ENCODE measurements around the gene RPP30.
A peak's percentile ranks its signal among the peaks of the same experiment; 100 is the strongest.
"Not testable (repeated sequence)": the region's sequence is repeated elsewhere in the genome, so short reads cannot be mapped to it uniquely, and the experiment has no call there.

RPP30 gene

DNA sequence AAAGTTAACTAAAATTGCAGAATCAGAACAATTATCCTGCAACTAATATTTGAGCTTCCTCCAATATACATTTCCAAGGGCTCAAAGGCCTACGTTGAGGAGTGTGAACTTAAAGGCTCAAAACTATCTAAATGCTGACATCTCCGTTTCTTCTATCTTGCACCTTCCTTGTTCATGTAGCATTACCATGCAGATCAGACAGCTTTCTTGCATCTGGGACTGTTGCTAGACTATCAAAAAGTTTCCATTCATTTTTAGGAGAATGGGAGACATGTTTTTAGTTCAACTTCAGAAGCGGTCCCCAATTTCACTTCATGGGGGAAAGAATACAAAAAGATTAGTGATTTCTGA is 46.2 kb downstream of the RPP30 start:
- DNase-seq = no peak

DNA sequence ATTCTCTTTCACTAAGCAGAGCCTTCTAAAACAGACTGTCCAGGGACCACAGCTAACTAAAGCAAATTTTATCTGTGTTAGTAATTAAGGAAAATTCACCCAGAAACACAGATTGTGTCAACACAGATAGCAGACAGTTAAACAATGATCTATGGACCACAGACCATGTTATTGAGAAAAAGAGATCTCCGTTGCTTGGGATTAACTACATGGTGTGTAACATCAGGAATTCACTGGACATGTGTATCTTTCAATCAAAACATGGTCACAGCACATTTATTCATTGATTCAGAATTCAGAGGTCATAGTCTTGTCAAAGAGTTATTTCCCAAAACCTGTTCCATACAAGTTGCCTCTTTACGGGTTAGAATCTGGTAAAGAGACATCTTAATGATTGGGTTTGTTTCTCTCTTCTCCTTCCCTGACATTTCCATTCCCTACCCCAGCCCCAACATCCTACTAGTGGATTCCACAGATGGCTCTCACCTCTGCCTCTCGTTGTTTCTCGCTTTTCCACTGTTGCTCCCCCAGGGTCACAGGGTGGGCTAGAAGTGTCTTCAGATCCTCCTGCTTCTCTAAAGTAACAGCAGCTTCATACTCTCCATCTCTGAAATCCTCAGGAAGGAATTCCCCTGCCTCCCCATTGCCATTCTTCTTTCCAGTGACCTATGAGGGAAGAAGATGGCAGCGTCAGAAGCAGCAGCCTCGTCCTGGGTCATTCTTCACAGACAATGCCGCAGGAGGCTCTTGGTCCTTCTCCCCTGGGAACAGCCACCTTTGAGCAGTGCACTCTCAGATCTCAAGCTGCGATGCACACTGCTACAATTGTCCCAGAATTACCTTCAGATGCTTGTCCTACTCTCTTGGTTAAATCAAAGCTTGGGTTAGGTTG is 48.2 kb downstream of the RPP30 start:
- no peak for DNase-seq

DNA sequence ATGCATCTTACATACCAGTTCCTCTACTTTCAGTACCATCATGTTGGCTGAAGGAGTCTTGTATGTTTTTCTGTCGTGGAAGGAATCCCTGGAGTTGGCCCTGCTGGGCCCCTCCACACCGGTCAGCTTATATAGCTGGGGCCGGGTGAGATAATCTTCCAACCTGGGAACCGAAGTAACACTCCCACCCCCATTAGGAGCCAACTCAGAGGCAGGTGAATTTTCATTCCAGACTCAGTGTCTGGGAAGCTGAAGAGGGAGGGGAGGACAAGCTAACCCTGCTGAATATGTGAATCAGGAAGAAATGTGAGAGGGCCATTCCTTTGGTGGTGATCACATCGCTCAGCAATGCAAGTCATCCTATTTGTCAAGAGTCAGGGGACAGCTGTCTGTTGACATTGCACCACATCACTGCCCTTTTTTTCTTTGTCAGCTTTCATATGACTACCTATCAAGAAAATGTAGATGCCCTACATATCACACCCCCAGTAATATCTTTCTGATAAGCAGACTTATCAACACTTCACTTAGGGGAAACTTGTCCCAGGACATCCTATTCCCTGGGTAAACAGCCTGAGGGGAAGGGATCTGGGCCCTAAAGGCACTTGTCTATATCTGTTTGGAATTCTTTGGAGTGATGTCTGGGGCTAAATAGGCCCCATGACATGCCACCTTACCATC is 49.4 kb downstream of the RPP30 start, which contains the start of gene ANKRD1:
ANKRD1 (minus strand) TSS at position 102 of the 681 bp plus-strand sequence; CDS start at position 42, 60 bp downstream.
- DNase-seq = peak; percentile 64

DNA sequence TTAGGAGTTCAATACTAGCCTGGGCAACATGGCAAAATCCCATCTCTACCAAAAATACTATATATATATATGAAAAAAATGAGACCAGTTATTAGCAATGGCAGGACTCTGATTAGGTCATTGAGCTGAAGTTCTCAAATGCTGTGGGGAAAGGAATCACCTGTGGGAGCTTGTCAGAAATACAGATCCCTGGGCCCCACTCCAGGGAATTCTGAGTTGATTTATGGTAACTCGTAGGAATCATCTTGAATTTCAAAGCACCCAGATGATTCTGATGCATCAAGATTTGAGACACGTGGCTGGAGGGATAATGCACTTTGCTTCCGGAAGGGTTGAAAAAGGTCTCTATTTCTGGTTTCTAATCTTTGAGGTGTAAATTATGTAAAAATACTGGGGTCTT is 50.1 kb downstream of the RPP30 start:
- DNase-seq = no peak

DNA sequence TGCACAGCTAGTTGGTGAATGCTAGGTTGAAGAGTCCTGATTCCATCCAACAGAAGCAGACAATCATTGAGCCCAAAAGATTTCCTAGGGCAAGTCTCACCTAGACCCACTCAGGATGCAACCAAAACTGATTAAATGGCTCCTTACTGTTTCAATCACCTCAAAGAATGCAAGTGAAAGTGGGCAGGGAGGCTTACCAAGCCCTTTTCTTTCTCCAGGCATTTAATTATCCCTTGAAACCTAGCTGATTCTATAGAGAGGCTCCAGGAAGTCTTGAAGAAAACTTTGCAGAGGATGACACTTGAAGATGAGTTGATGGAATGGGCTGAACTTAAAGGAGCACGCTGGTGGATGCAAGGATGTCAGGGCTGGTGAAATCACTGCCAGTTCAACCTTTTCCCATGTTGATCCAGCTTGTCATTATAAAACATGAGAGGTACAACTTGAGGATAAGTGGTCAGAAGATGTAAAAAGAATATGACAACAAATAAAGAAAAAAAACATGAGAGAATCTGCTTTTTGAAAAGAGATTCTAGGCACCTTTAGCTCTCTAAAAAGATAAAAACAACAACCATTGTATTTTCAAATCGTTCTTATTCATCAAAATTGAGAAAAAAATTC is 51.4 kb downstream of the RPP30 start:
- DNase-seq = no peak

DNA sequence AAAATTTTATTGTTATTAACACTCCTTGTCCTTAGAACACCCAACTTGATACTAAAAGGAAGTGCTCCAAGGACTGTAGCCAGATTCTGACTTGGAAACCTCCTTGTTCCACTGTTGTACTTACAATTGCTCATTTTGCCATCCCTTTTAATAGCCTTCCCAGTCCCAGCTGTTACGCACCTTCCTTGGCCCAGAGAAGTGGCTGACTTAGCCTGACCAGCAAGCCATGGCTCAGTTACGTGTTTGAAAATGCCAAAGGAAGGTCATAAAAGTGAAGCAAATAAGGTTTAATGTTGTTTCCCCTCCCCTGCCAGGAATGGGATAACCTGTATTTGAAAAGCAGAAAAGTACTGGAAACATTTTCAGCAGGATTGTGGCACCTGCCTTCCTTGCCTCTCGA is 52.8 kb downstream of the RPP30 start:
- DNase-seq = no peak

DNA sequence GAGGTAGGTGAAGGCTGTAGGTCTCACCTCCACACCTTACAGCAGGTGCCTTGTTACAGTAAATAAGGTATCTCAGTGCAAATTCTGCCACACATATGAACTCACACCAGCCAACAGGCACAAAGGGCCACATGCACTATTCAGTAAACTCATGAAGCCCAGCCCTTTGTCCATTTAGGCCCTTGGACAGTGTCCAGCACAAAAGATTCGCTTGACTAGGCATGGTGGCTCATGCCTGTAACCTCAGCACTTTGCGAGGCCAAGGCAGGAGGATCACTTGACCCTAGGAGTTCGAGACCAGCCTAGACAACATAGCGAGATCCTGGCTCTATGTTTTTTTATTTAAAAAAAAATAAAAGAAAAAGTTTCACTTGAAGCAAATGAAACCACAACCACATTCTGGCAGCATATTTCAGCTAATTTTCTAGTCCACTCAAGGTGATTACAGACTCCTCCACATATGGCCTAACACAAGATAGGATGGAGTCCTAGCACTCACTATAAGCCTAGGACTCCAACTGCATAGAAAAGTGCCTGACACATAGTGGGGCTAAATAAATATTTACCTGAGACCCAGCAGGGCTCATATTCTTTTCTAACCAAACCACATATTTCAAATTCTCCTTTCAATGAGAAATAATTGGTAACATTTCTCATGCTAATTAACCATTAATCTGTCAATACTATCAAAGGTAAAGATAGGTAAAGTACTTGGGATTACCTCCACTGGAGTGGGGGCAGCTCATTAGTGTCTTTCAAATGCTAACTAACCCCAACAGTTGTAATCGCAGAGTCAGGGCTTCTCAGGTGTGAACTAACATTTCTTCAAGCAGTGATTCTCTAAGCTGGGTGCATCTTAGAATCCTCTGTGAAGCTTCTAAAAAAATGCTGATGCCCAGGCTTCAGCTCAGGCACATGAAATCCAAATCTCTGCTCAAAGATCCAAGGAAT is 53.6 kb downstream of the RPP30 start:
- no peak for DNase-seq

DNA sequence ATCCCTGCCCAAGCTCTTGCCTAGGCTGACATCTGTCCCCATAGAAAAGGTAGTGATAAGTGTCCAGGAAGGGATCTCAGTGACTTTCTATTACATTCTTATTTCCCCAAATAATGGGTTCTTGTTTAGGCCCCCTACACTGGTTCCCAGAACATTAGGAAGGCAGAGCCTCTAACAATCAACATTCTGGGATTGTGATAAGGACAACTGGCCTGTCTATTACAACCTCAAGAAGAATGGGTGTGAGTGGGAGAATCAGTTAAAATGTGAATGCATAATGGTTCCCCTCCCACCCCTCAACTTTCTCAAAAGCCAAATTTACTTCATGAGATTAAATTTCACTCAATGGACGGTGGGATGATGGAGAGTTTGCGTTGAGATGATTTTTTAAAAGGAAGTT is 55.5 kb downstream of the RPP30 start:
- no peak for DNase-seq

DNA sequence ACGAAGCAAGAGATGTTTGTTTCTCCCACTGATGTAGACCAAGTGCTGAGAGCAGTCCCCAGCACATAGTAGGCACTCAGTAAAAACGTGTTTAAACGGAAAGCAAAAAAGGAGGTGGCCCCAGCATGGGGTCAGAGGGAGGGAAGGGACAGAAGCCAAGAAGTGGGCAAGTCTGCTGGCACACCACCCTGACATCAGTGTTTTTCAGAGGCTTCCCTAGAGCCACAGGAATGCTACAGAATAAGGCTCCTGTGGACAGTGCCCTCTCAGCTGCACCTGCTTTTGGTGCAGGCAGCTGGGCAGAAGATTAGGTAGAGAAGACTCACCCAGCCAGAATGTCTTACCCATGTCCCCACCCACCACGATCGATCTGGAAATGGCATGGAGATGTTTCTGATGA is 57.4 kb downstream of the RPP30 start:
- no peak for DNase-seq

DNA sequence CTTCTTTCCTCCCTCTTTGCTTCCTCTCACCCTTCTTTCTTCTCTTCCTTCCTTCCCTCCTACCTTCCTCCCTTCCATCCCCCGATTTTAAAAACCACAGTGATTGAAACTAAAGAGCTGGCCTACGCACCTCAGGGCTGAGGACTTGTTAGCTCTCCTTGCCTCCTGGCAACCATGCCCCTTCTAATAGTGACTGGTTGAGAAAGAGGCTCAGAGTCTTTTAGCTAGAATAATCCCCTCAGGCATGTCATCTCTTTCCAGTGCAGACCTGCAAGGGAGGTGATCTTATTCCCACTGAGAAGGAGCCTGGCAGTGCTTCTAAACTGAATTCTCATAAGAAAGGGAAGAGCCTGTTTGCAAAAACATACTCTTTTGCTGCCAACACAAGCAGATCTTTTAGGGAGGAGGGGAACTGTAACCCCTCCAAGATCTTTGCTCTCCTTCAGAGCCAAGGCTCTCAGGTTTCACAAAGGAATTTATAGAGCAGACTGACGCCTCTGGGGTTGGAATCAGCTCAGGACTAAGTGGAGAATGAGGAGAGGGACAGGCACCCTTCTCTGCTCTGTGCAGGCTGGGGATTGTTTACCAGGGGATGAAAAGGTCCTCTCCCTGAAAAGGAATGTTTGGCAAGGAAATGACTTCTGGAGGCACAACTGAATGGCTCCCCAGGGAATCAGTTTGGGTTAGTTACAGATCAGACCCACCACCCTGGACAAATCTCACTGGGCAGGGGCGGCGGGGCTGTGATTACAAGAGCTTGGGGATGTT is 58.5 kb downstream of the RPP30 start:
- no peak for DNase-seq

DNA sequence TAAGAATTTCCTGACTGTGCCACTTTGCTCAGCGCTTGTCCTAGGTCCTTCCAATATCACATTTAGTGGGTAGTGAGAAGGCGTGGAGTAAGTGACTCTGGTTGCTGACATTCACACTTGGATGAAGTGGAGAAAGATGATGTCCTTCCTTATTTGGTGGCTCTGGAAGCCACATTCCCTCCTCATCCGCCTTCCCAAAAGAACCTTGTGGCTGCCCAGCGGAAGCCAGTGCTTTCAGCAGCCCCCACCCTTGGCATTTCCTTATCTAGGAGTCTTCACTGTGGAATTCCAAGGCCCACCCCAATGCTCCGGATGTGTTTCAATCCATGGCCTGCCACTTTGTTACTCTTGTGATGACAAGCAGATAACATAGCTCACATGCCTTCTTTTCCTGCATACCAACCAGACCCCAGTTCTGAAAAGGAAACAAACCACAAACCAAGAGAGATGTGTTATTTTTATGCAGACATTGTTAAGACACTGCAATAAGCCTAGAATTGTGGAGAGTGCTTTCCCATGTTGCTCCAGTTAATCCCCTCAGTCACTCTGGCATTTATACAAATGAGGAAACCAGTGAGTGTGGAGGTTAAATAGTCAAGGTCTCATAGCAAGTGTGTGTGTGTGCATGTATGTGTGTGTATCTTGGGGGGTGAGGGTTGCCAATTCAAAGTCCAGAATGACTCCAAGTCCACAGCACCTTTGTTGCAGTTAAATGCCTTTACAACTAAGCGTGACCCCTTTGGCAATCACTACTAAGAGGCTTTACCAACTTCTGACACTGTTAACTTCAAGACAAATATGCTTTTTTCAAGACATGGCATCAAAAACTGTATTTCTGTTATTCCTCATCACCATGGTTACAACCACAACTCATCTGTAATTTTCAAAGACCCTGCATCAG is 59.4 kb downstream of the RPP30 start:
- DNase-seq = no peak

DNA sequence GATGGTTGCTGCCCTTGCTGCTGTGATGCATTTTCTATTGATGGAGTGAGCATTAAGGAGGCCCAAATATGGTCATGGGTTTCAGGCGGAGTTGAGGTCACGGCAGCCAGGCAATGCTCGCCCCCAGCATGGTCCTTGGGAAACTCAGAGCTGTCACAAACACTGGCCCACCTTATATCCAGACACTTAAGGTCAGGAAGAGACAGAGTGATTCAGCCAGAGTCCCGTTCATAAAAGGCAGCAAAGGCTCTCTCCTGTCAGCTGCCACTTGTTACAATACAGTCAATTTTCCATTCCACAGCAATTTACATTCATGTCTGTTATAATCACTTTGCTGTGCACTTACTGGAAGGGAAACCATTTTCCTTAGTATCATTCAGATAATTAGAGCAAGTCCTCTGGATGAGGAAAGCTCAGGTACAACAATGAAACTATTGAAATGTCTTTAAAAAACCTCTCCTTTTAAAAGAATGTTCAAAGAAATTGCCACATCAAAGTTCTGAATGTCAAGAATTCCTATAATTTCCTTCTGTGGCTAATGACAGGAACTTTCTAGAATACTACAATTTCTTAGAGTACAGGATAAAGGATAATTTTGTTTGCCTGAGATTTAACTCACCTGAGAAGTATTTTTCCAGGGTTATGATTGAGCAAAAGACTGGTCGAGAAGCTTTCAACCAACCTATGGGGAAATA is 64.0 kb downstream of the RPP30 start:
- no peak for DNase-seq

DNA sequence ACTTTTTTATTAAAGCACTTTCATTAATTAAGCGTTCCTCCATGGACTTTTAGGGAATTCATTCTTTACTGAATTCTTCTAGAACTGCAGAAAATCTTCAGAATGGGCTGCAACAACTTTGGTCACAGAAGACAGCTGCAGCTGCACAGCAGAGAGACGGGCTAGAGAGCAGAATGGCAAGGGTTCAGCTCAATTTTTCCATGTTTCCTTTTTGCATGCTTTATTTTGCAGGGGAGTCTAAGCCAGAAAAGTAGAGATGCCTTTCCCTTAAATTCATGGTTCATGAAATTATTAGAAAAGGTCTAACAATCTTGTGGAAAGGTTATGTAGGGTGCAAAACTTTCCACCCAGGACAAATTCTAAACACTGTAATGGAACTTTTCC is 64.5 kb downstream of the RPP30 start:
- DNase-seq = no peak

DNA sequence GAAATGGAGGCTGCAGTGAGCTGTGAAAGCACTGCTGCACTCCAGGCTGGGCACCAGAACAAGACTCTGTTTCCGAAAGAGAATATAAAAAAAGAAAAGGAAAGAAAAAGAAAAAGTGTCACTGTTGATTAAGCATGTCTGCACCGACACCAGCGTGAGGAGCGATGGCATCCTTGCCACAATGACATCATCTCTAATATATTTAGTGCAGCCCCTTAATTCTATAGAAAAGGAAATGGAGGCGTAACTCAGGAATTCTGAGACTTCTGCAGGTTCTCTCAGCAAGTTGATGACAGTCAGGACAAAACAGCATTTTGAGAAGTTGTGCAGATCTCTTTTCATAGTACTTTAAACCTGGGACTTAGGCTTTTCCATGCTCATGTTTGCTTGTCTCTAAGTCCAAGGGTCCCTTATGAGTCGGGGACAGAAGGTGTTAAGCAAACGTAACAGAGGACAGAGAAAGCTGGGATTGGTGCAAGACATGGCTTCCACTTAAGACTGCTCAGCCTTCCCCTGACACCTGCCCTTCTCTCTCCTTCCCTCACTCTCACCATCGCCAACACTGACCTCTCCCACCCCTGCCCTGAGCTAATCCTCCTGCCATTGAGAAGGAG is 66.0 kb downstream of the RPP30 start:
- DNase-seq = no peak

DNA sequence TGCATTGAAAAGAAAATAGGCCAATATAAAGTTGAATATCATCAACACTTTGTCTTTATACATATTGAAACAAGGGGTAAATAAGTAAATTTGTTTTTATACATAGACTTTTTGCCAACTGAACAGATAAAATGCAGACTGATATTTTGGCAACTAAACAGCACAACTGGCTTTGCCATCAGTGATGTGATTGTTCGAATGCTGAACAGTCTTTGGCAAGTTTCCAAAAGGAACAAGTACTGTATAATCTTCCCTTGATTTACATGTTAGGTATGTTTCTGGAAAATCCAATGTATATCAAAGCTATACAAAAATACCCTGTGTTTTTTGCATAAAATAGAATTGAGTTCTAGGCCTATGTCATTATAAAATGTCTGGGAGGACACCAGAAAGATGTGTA is 67.3 kb downstream of the RPP30 start:
- DNase-seq = no peak

DNA sequence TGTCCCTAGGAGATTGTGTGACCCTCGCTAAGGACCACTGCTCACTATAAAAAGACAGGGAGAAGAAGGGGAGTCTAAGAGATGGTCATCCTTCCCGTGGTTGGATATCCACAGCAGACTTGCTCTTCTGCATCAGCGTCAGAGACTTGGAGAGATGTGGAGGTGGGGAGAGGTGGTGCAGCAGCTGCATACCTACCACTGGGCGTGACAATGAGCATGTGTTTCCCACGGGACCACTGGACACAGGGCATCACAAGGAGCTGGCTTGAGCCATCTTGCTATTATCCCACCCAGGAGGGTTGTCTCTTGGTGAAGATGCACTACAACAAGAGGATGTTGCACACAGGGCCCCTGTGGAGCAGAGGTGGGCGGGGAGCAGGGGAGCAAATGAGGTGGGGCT is 67.9 kb downstream of the RPP30 start:
- DNase-seq = no peak

DNA sequence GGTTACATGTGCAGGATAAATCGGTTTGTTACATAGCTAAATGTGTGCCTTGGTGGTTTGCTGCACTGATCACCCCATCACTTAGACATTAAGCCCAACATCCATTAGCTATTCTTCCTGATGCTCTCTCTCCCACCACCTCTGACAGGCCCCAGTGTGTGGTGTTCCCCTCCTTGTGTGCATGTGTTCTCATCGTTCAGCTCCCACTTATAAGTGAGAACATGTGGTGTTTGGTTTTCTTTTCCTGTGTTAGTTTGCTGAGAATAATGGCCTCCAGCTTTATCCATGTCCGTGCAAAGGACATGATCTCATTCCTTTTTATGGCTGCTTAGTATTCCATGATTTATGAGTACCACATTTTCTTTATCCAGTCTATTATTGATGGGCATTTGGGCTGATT is 71.2 kb downstream of the RPP30 start:
- not testable (repeated sequence) for DNase-seq

DNA sequence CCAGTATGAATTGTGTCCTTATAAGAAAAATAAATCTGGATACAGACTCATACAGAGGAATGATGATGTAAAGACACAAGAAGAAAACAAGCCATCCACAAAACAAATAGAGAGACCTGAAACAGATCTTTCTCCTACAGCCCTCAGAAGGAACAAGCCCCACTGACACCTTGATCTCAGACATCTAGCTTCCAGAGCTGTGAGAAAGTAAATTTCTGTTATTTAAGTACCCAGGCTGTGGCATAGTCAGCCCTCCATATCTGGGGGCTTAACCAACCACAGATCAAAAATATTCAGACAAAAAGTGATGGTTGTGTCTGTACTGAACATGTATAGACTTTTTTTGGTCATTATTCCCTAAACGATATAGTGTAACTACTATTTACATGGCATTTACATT is 73.0 kb downstream of the RPP30 start:
- no peak for DNase-seq

DNA sequence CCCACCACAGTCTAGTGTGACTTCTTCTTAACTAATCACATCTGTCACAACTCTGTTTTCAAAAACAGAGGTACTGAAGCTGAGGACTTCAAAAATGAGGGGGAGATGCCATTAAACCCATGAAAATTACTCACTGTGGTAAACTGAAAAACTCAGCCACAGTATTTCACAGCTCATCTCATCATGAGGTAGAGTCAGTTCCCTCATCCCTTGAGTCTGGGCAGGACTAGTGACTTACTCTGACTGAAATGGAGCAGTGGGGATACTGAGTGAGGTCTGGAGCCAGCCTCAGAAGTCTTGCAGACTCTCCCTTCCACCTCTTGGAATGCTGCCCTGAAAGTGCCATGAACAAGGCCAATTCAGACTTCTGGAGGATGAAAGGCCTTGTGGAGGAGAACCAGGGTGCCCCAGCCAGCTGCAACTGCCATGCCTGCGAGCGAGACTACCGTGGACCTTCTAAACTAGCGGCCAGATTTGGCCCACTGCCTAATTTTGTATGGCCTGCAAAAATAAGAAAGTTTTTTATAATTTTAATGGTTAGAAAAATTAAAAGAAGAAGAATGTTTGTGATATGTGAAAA is 73.8 kb downstream of the RPP30 start:
- no peak for DNase-seq

Measured in DMS53 (cell line).